Measurements from ENCODE around the gene NALCN. TPM values are rescaled to one million over a fixed set of nuclear protein-coding genes. Genes with fewer than 3 reads are reported as not detected.

NALCN gene
- total RNA-seq, 2 experiments from 2014 or later = not detected

GRCh38 chr13:101190976-101191375 lies 225.3 kb downstream of the NALCN start:
- DNase-seq = no peak
- no peaks in the 10 kb centered on the region for H3K9me3 Mint-ChIP-seq
- no peaks in the 10 kb centered on the region for H3K36me3 Mint-ChIP-seq
- H3K27me3 Mint-ChIP-seq = peaks cover 10% of the 10 kb centered on the region
- H3K4me1 Mint-ChIP-seq = no peaks in the 10 kb centered on the region
- no peak overlapping the region for H3K27ac Mint-ChIP-seq
- no peak overlapping the region for H3K4me3 Mint-ChIP-seq

DNA sequence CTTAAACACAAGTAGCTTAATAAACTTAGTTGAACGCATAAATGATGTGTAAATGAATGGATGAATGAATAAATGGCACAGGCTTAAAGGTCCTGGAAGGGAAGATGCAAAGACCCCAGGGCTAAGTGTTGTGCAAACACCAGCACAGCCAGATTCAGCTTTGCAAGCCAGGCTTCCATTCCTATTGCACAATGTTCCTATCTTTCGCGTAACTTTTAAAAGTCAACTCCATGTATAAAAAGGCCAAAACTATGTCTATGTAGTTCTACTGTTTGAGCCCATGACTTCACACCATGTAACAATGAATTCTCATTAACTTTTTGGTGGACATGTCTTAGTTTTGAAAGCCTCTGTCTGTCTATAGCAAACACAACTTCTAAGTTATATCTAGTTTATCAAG lies 226.0 kb downstream of the NALCN start:
- DNase-seq = no peak
- Mint-ChIP-seq H3K4me3 (no peak overlapping the region), H3K27me3 (peaks cover 9% of the 10 kb centered on the region), H3K4me1 (no peaks in the 10 kb centered on the region), H3K36me3 (no peaks in the 10 kb centered on the region), H3K27ac (no peak overlapping the region), H3K9me3 (no peaks in the 10 kb centered on the region)

GRCh38 chr13:101185606-101186005 lies 230.7 kb downstream of the NALCN start:
- no peaks in the 10 kb centered on the region for H3K36me3 Mint-ChIP-seq
- H3K4me1 Mint-ChIP-seq = no peaks in the 10 kb centered on the region
- H3K9me3 Mint-ChIP-seq = no peaks in the 10 kb centered on the region
- DNase-seq = no peak
- H3K4me3 Mint-ChIP-seq = no peak overlapping the region
- no peaks in the 10 kb centered on the region for H3K27me3 Mint-ChIP-seq
- no peak overlapping the region for H3K27ac Mint-ChIP-seq

DNA sequence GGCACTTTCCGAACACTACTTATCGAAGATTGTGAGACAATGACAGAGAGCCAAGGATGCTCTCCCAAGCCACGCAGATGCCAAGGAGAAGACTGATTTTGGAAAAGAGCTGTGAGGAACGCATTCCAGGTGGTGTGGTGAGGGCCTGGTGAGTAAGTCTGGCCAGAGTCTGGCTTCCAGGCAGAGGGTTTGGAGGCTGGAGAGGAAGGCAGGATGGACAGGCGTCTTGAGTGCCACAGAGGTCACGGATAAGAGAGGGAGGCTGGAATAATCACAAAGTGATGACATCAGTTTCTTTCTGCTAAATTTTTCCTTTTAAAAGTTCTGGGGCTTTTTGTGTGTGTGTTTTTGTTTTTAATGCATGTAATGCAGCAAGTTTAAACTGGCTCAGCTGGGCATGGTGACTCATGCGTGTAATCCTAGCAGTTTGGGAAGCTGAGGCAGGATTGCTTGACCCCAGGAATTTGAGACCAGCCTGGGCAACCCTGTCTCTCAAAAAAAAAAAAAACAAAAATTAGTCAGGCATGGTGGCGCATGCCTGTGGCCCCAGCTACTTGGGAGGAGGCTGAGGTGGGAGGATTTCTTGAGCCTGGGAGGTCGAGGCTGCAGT lies 235.1 kb downstream of the NALCN start:
- H3K4me1 Mint-ChIP-seq = no peaks in the 10 kb centered on the region
- H3K36me3 Mint-ChIP-seq = no peaks in the 10 kb centered on the region
- H3K27ac Mint-ChIP-seq = no peak overlapping the region
- H3K4me3 Mint-ChIP-seq = no peak overlapping the region
- no peaks in the 10 kb centered on the region for H3K9me3 Mint-ChIP-seq
- DNase-seq = no peak
- H3K27me3 Mint-ChIP-seq = no peaks in the 10 kb centered on the region

GRCh38 chr13:101179021-101179420 lies 237.3 kb downstream of the NALCN start:
- H3K4me3 Mint-ChIP-seq = no peak overlapping the region
- H3K4me1 Mint-ChIP-seq = no peaks in the 10 kb centered on the region
- DNase-seq = no peak
- H3K27ac Mint-ChIP-seq = no peak overlapping the region
- H3K36me3 Mint-ChIP-seq = no peaks in the 10 kb centered on the region
- H3K27me3 Mint-ChIP-seq = no peaks in the 10 kb centered on the region
- no peaks in the 10 kb centered on the region for H3K9me3 Mint-ChIP-seq

DNA sequence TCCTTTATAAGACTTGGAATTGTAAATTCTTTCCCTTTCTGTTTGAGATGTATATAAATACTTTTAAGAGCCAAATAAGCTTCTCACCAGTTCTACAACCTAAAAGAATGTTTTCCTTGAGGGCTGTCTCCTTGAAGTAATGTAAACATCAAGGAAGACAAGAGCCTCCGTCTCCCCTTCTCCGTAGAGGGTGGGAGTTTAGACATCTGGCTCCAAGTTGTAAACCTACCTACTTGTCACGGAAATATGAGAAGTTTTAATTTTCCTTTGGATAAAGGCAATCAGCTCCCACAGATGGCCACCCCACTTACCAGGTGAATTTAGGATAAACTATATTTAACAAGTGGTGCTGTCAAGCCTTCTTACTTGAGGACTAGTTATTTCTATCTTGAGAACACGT lies 237.9 kb downstream of the NALCN start:
- no peaks in the 10 kb centered on the region for H3K4me1 Mint-ChIP-seq
- no peaks in the 10 kb centered on the region for H3K9me3 Mint-ChIP-seq
- no peak overlapping the region for H3K4me3 Mint-ChIP-seq
- DNase-seq = no peak
- H3K27ac Mint-ChIP-seq = no peak overlapping the region
- no peaks in the 10 kb centered on the region for H3K36me3 Mint-ChIP-seq
- no peaks in the 10 kb centered on the region for H3K27me3 Mint-ChIP-seq

GRCh38 chr13:101170306-101170705 lies 246.0 kb downstream of the NALCN start:
- Mint-ChIP-seq H3K9me3 (no peaks in the 10 kb centered on the region), H3K27ac (no peak overlapping the region), H3K4me1 (no peaks in the 10 kb centered on the region)

DNA sequence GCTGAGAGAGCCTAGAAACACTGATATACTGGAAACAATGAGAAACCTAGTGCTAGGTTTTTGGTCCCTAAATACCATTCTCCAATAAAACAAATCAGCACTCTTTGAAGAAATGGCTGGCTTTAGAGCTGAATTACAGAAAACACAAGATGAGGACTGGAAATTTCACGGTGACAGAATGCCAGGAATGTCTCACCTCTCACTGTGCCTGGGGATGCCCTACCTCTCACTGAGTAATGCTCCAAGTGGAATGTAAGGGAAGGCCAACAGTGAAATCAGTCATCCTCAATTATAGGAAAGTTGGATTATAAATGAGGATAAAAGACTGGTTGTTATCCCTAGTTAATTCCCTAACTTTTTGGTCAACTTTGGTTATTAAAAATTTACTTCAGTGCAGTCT lies 259.0 kb downstream of the NALCN start:
- no peak overlapping the region for H3K27ac Mint-ChIP-seq
- no peaks in the 10 kb centered on the region for H3K9me3 Mint-ChIP-seq
- peaks cover 46% of the 10 kb centered on the region for H3K27me3 Mint-ChIP-seq
- H3K4me3 Mint-ChIP-seq = no peak overlapping the region
- no peaks in the 10 kb centered on the region for H3K36me3 Mint-ChIP-seq
- no peak for DNase-seq
- H3K4me1 Mint-ChIP-seq = no peaks in the 10 kb centered on the region

More at GRCh38 chr13:101170306-101170705, 246.0 kb downstream of the NALCN start:
- H3K36me3 Mint-ChIP-seq = no peaks in the 10 kb centered on the region
- no peak for DNase-seq
- H3K27me3 Mint-ChIP-seq = peaks cover 19% of the 10 kb centered on the region
- H3K4me3 Mint-ChIP-seq = no peak overlapping the region

DNA sequence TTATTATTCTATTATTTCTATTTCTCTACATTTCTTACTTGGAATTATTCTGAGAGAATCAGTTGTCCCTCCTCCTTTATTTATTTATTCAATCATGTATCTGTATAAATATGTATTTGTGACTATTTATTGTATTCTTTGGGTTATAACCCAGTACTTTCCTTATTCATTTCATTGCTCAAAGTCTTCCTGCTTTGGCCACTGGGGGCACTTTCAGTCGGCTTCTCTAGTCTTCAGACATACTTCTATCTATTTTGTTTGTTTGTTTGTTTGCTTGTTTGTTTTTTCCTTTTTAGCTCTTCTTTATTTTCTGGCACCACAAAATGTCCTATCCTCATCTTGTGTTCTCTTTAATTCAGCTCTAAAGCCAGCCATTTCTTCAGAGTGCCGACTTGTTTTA lies 260.4 kb downstream of the NALCN start:
- H3K36me3 Mint-ChIP-seq = no peaks in the 10 kb centered on the region
- no peaks in the 10 kb centered on the region for H3K9me3 Mint-ChIP-seq
- H3K27me3 Mint-ChIP-seq = peaks cover 37% of the 10 kb centered on the region
- no peak overlapping the region for H3K4me3 Mint-ChIP-seq
- H3K27ac Mint-ChIP-seq = no peak overlapping the region
- no peaks in the 10 kb centered on the region for H3K4me1 Mint-ChIP-seq
- DNase-seq = no peak

DNA sequence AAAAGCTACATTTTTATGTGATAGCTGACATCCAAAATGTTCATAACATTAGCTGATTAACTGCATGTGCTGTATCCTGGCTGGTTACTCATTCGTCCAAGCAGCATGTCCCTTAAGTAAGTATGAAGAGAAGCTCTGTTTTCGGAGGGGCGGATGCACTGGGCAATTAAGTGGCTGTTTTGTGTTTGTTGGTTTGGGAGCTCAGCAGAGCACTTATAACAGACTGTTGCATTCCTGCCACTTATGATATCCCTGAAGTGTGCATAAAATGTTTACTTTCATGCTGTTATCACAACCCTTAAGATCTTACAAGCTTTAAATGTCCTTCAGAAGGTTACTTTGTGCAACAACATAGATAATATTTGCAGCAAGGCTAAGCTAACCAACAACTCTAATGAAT lies 264.1 kb downstream of the NALCN start:
- Mint-ChIP-seq H3K36me3 (no peaks in the 10 kb centered on the region), H3K27me3 (peaks cover 47% of the 10 kb centered on the region), H3K9me3 (no peaks in the 10 kb centered on the region), H3K4me3 (no peak overlapping the region), H3K27ac (no peak overlapping the region), H3K4me1 (no peaks in the 10 kb centered on the region)
- DNase-seq = no peak

GRCh38 chr13:101150998-101151397 lies 265.3 kb downstream of the NALCN start:
- DNase-seq = no peak
- H3K9me3 Mint-ChIP-seq = no peaks in the 10 kb centered on the region
- no peak overlapping the region for H3K4me3 Mint-ChIP-seq
- no peak overlapping the region for H3K27ac Mint-ChIP-seq
- no peaks in the 10 kb centered on the region for H3K4me1 Mint-ChIP-seq
- peaks cover 45% of the 10 kb centered on the region for H3K27me3 Mint-ChIP-seq
- no peaks in the 10 kb centered on the region for H3K36me3 Mint-ChIP-seq

GRCh38 chr13:101149735-101150384 lies 266.4 kb downstream of the NALCN start:
- no peaks in the 10 kb centered on the region for H3K4me1 Mint-ChIP-seq
- peaks cover 38% of the 10 kb centered on the region for H3K27me3 Mint-ChIP-seq
- no peaks in the 10 kb centered on the region for H3K36me3 Mint-ChIP-seq
- H3K9me3 Mint-ChIP-seq = no peaks in the 10 kb centered on the region
- no peak overlapping the region for H3K4me3 Mint-ChIP-seq
- H3K27ac Mint-ChIP-seq = no peak overlapping the region
- no peak for DNase-seq

DNA sequence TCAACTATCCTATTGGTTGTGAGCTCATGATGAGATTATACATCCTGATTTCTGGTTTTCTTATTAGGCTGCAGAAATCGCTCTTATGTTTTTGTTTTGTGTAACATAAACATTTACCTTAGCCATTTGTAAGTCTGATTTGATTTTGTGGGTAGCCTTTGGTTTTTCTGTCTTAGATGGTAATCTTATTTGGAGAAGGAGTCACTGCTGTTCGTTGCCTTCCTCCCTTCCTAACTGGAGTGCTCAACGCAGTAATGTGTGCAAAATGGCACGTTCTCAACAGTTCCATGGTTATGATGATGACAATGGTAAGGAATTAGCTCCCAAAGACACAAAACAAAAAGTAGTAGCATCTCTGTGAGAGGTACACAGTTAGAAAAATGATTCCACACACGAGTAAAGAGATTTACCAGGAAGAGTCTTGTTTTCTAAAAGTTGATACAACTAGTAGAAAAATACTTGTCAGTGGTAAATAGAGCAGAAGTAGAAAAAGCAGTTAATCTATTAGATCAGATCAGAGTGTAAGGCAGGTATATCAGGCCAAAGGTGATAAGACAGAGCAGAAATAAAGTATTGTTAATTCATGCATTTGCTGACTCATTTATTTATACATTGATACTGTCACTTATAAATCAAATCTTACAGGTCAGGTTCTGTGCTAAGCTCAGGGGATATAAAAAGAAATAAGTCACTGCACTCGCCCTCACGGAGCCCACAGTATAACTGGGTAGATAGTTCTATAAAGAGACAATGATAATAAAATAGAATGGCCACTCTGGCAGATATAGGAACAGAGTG lies 270.0 kb downstream of the NALCN start:
- H3K27ac Mint-ChIP-seq = no peak overlapping the region
- H3K4me1 Mint-ChIP-seq = no peaks in the 10 kb centered on the region
- H3K27me3 Mint-ChIP-seq = peaks cover 35% of the 10 kb centered on the region
- no peak for DNase-seq
- no peak overlapping the region for H3K4me3 Mint-ChIP-seq
- H3K36me3 Mint-ChIP-seq = no peaks in the 10 kb centered on the region
- H3K9me3 Mint-ChIP-seq = no peaks in the 10 kb centered on the region

GRCh38 chr13:101144808-101145419 lies 271.4 kb downstream of the NALCN start:
- Mint-ChIP-seq H3K27ac (no peak overlapping the region), H3K9me3 (no peaks in the 10 kb centered on the region), H3K36me3 (no peaks in the 10 kb centered on the region)

GRCh38 chr13:101140936-101141335 lies 275.4 kb downstream of the NALCN start:
- no peaks in the 10 kb centered on the region for H3K36me3 Mint-ChIP-seq
- no peaks in the 10 kb centered on the region for H3K9me3 Mint-ChIP-seq
- H3K4me3 Mint-ChIP-seq = no peak overlapping the region
- no peaks in the 10 kb centered on the region for H3K4me1 Mint-ChIP-seq
- DNase-seq = no peak
- H3K27ac Mint-ChIP-seq = no peak overlapping the region
- peaks cover 52% of the 10 kb centered on the region for H3K27me3 Mint-ChIP-seq

More at GRCh38 chr13:101144808-101145419, 271.4 kb downstream of the NALCN start:
- Mint-ChIP-seq H3K4me3 (no peak overlapping the region), H3K27me3 (peaks cover 44% of the 10 kb centered on the region), H3K4me1 (no peaks in the 10 kb centered on the region)
- no peak for DNase-seq
